OCI-LY1 (cell line): ENCODE data around the gene MAP3K7.

ENCODE experiments used
- EZH2 ChIP-seq: fragments of 200-600 bp; sonication (generic), shearing (Covaris generic); IDR thresholded peaks from 2 replicates; pipeline ENCODE4 v1.8.0; 2017; ENCODE audit warnings: borderline replicate concordance, mixed run types, mild to moderate bottlenecking, antibody characterized with exemption, low read length, moderate library complexity, mixed read lengths
- TF ChIP-seq, protein P1 (sequence below): fragments of 200-600 bp; sonication (generic), shearing (Covaris generic); IDR thresholded peaks from 2 replicates; pipeline ENCODE4 v1.5.1; 2017; ENCODE audit warnings: mild to moderate bottlenecking, antibody characterized with exemption, low read length, moderate library complexity, mixed read lengths

- TF ChIP-seq, protein P1, sequence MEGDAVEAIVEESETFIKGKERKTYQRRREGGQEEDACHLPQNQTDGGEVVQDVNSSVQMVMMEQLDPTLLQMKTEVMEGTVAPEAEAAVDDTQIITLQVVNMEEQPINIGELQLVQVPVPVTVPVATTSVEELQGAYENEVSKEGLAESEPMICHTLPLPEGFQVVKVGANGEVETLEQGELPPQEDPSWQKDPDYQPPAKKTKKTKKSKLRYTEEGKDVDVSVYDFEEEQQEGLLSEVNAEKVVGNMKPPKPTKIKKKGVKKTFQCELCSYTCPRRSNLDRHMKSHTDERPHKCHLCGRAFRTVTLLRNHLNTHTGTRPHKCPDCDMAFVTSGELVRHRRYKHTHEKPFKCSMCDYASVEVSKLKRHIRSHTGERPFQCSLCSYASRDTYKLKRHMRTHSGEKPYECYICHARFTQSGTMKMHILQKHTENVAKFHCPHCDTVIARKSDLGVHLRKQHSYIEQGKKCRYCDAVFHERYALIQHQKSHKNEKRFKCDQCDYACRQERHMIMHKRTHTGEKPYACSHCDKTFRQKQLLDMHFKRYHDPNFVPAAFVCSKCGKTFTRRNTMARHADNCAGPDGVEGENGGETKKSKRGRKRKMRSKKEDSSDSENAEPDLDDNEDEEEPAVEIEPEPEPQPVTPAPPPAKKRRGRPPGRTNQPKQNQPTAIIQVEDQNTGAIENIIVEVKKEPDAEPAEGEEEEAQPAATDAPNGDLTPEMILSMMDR = no peak
- no peak for TF ChIP-seq EZH2
Observed at GRCh38 chr6:90581146-90581545, 5.7 kb downstream of the MAP3K7 start.
